ENCODE data around the gene WFDC6.
"Not testable (repeated sequence)": the region's sequence is repeated elsewhere in the genome, so short reads cannot be mapped to it uniquely, and the experiment has no call there.

WFDC6 gene

DNA sequence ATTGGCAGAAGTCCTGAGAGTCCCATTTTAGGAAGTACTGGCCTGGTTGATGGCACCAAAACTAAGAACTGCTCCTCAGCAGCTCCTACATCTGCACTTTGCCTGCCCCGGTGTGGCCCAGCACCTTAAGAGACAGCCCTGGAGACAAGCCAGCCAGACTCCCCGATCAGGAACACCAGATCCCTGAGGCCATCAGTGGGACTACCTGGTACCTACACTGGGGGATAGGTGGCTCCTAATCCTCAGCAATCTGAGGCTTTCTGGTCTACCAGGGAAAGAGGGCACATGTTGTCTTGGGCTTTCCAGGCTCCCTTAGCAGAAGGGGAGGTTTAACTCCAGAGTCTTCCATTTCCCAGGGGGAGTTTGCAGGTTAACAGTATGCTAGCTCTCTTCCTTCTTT, at the start of gene WFDC6:
TSS of gene WFDC6 (minus strand) at position 101 of the 400 bp plus-strand sequence. CDS start at position 26, 75 bp downstream.
- no peak for DNase-seq (ENCODE audit: low spot score)

DNA sequence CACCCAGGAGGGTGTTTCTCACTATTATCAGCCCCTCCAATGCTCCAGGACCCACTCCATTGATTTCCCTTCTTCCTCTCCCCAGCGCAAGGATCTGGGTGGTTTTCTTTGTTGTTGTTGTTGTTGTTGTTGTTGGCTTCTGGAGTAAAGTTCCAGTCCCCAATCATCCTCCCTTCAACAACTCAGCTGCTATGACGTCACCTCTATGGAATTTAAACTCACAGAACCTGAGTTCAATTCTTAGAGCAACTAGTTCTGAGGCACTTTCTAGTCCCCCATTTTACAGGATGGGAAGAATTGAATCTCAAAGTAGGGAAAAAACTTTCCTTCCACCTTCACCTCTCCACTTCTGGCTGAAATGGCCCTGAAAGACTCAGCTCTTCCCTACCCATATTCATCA, 49.5 kb upstream of the WFDC6 start:
- no peak for DNase-seq (ENCODE audit: low spot score)

DNA sequence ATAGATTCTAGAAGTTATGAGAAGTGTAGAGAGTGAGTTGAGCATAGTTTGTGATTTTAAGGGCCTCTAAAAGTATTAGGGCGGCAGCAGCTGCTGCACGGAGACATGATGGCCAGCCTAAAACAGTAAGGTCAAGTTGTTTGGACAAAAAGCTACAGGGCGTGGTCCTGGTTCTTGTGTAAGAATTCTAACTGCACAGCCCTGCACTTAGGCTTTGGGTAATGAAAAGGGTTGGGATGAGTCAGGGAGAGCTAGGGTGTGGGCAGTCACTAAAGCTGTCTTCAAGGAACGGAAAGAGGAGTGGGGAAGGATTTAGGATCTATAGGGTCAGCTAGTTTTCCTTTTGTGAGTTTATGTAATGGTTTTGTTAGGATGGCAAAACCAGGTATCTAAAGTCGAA, 46.7 kb upstream of the WFDC6 start:
- not testable (repeated sequence) for DNase-seq (ENCODE audit: low spot score)

DNA sequence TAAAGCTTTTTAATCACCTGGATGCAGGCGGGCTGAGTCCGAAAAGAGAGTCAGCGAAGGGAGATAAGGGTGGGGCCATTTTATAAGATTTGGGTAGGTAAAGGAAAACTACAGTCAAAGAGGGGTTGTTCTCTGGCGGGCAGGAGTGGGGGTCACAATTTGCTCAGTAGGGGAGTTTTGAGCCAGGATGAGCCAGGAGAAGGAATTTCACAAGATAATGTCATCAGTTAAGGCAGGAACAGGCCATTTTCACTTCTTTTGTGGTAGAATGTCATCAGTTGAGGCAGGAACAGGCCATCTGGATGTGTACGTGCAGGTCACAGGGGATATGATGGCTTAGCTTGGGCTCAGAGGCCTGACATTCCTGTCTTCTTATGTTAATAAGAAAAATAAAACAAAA, 45.0 kb upstream of the WFDC6 start:
- DNase-seq (ENCODE audit: low spot score), result not testable (repeated sequence)

DNA sequence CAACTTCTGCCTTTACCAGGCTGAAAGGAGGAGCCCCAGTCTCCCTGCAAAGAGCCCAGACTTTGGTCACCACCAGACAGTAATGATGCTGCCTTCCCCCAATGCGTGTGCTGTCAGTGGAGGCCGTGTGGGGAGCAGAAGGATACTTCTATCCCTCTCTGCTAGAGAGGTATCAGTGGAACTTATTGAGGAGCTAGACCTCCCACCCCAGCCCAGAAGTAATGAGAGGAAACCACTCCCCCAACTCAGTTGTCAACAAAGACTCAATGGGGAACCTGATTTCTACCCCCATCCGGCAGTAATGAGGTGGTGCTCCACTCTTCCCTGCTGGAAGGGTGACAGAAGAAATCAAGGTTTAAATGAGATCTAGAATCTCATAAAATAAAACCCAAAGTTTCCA, 44.2 kb upstream of the WFDC6 start:
- no peak for DNase-seq (ENCODE audit: low spot score)

DNA sequence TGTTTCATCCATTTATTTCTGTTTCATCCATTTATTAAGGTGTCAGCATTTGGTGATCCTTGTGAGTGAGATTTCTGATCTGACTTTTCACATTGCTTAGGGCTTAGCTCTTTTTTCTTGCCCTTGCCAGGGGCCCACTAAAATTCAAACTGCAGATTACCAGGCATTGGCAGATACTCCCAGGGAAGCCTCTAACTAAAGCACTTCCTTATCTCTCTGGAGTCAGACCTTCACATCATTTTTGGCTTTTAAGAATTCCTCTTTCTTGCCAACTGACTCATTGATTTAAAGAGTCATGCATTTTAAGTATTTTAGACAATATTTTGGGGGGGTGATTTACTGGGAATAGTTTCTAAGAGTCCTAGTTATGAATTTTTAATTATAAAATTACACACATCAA, 42.4 kb upstream of the WFDC6 start:
- DNase-seq (ENCODE audit: low spot score), result no peak

DNA sequence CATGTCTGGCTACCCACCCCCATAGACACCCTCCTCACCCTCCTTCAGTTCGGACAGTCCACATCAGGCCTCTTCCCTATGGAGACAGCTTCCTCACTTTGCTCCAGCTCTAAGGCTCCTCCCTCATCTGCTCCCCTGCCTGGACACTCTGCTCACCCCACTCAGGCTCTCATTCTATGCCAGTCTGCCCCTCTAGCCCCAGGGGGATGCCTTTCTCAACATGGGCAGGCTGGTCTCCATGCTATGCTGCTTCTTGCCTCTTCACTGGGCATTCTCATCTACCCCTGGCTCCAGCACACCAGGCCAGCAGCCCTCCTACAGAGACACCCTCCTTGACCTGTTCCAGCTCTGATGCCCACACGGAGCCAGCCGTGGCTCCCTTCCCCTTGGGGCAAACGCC, 39.9 kb upstream of the WFDC6 start, which contains the start of gene WFDC8:
TSS of gene WFDC8 (minus strand) at position 101 of the 400 bp plus-strand sequence. CDS start at position 64, 37 bp downstream.
- no peak for DNase-seq (ENCODE audit: low spot score)

DNA sequence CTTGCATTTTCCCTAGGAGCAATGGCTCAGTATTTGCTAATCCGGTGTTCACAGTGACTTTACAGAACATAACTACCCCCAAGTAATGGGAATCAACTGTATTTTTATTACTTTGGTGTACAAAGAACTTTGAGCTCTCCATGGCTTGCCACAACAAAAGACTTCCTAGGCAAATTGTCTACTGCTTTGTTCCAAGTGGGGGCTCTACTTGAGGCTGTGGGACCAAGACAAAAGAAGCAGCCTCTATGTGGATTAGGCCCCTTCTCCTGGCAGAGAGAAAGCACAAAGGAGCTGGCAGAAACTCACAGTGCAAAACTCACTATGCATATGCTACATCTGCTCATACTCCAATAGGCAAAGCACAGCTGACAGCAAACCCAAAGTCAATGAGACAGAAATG, 38.9 kb upstream of the WFDC6 start:
- no peak for DNase-seq (ENCODE audit: low spot score)

DNA sequence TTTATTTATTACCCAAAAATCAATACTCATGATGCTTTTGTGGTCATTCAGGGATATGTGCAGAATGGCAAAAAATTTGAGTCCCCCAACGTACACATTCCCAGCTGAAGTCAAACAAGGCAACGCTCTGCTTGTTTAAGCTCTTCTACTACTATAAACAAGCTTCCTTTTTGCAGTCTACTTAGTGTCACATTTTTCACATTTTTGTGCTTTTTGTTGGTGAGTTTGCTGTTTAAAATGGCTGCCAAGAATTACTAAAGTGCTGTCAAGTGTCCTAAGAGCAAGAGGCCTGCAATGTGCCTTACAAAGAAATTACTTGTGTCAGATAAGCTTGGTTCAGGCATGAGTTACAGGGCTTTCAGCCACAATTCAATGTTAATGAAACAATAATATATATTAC, 37.7 kb upstream of the WFDC6 start:
- DNase-seq (ENCODE audit: low spot score), result peak; percentile 7

DNA sequence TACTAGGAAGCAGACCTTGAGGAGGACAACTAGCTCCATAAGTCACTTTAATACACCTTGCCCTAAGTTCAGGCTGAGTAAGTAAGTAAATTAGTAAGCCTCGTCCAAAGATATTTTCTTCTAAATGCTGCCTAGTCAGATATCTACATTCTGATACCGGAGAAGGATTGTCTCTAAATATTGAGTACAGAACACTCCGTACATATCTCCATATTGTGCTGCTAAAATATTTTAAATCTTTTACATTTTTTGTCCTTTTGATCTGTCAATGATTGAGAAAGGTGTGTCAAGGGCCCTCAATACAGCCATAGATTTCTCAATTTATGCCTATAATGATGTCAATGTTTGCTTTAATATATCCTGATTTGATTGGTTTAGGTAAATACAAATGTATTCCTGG, 36.6 kb upstream of the WFDC6 start:
- DNase-seq (ENCODE audit: low spot score), result no peak

DNA sequence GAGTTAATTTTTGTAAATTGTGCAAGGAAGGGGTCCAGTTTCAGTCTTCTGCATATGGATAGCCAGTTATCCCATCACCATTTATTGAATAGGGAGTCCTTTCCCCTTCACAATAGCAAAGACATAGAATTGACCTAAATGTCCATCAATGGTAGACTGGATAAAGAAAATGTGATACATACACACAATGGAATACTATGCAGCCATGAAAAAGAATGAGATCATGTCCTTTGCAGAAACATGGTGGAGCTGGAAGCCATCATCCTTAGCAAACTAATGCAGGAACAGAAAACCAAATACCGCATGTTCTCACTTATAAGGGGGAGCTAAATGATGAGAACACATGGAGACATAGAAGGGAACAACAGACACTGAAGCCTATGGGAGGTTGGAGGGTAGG, 30.4 kb upstream of the WFDC6 start:
- not testable (repeated sequence) for DNase-seq (ENCODE audit: low spot score)

DNA sequence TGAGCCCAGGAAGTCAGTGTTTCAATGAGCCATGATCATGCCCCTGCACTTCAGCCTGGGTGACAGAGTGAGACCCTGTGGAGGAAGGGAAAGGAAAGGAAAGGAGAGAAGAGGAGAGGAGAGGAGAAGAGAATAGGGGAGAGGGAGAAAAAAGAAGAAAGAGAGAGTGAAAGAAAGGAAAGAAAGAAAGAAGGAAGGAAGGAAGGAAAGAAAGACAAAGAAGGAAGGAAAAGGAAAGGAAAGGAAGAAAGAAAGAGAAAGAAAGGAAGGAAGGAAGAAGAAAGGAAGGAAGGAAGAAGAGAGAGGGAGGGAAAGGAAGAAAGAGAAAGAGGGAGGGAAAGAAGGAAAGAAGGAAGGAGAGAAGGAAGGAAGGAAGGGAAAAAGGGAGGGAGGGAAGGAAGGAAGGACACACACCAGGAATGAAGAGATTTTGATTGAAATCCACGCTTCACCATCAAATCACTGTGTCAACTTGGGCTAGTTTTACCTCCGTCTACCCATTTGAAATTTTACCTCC, 25.5 kb upstream of the WFDC6 start:
- no peak for DNase-seq (ENCODE audit: low spot score)

DNA sequence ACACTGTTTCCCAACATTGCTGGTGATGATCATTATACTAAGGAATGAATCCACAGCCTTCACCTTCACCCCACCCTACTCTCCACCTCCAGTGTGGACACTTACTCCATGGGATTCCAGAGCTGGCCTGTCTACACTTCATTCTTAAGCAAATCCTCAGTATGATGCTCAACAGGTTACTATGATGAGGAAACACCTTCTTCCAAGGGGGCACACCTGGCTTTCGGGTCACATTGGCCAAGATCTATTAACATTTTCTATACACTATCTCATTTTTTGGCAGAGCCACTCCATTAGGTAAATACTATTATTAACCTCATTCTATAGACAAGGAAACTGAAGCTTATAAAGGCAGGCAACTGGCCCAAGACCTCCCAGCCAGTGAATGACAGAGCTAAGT, 15.9 kb upstream of the WFDC6 start:
- no peak for DNase-seq (ENCODE audit: low spot score)

DNA sequence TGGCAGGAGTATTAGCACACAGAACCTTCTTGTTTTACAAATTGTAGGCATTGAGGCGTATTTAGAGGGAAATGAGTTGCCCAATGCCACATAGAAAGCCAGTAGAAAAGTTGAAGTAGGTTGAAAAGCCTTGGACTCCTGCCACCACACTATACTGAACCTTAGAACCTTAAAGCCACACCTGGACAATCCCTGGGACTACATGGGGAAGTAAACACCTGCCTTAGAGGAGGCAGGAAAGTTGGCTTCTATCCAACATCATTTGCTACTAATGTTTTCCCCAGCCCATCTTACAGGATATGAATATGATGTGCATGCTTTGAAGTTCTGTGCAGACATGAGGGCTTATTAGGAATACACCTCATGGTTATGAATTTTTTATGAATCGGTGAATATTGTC, 13.2 kb upstream of the WFDC6 start:
- no peak for DNase-seq (ENCODE audit: low spot score)

DNA sequence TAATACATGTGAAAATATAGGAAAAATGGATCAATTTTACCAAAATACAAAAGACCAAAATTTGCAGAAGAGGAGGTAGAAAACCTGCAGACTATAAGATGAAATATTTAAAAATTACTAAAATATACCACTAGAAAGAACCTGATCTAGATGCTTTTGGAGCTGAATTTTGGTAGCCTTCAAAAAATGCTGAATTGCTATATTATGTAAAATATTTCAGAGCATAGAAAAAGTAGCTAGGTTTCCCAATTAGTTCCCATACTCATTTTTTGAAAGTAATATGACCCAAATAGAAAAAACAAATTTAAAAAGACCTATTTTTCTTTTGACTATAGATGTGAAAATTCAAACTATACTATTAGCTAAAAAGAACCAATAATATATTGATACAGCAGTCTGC, 11.5 kb upstream of the WFDC6 start:
- DNase-seq (ENCODE audit: low spot score), result no peak

DNA sequence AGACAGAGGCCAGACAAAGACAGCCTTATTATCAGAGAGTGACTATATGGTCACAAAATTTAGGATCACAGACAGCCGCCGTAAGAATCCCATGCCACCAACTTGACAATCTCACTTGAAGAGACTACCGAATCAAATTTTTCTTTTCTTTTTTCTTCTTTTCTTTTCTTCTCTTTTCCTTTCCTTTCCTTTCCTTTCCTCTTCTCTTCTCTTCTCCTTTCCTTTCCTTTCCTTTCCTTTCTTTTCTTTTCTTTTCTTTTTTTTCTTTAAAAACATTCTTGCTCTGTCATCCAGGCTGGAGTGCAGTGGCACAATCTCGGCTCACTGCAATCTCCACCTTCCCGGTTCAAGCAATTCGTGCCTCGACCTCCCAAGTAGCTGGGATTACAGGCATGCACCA, 9.1 kb upstream of the WFDC6 start:
- no peak for DNase-seq (ENCODE audit: low spot score)

DNA sequence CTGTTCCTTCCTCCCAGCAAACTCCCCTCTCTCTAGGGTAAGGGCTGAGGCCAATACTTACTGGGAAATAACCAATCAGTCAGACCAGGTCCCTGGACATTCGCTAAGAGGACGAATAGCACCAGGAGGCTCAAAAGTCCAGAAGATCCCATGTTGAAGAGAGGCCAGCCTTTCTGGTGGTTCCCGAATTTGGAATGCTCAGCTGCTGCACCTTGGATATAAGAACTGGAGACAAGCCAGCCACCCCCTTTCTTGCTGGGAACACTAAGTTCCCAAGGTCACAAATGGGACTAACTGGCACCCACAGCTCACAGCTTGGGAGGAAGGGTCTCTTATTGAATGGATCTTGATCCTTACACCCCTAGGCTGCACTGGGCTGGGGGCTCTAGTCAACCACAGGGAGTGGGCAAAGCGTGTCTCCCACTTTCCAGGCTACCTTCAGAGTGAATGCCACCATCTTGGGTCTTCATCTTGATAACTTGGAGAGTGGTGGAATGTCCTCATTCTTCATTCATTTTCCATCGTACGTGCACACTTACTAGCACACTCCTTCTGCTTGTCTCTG, 8.0 kb upstream of the WFDC6 start, which contains the start of gene EPPIN:
TSS of gene EPPIN (minus strand) at position 196 of the 565 bp plus-strand sequence. CDS start at position 152, 44 bp downstream.
- no peak for DNase-seq (ENCODE audit: low spot score)

DNA sequence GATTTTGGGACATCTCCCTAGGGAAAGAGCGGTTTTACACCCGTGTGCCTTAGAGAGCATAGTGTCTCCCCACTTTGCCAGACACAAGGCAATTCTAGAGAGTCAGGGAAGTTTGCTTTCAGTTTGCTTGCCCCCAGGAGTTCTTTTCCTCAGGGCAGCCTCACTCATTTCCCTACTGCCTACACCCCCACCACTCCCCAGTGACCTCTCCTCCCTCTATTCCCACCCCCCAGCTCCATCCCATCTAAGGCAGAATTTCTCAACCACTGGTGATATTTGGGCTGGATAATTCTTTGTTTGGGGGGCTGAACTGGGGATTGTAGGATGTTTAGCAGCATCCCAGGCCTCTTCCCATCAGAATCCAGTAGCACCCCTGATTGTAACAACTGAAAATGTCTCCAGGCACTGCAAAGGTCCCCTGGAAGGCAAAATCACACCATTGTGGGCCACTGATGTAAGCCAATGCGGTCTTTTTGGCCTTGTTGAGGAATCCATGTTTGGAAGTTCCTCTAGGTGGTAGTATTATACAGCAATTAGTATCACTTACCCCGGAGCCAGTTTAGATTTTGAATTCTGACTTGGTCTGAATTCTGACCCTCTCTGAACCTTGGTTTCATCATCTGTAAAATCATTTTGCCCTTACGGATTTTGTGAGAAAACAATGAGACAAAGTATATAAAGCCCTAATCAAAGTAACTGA, 6.6 kb upstream of the WFDC6 start:
- DNase-seq (ENCODE audit: low spot score), result peak; percentile 72

DNA sequence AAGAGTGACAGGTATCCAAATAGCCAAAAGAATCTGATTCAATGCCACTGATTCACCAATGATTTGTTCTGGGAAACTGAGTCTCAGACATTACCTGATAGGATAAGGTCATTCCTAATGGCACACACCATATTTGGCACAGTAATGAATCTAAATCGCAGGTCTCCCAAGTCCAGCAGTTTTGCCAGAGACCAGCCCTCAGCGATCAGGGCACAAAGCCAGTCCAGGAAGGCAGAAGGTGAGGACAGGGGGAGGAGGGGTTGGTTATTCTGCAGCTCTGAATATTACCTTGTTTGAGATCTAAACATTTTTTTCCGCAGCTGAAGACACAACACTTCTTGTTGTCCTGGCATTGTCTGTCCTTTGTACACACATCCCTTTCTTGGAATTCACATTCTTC, 6.1 kb upstream of the WFDC6 start:
- DNase-seq (ENCODE audit: low spot score), result no peak

DNA sequence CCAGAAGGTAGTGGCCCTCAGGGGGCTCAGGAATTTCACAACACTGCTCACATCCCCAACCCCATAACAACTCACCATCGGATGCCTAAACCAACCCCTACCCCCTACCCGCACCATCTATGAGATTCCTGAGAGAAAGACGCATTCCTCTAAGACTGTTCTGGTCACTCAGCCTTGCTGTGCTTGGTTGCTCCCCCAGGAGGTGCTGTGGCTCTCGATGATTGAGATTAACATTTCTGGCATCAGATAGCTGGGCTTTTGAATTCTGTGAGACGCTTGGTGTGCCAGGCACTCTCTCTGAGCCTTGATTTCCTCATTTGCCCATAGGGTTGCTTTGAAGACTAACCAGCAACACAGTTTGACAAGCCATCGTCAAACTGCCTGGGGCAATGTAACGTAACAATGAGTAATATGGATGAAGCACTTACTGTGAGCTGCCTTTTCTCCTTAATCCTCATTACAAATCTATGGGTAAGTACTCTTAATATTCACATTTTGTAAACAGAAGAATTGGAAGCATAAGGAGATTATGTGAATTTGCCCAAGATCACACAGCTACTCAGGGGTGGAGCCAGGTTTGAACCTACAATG, 978 bp downstream of the WFDC6 start:
- DNase-seq (ENCODE audit: low spot score), result no peak

DNA sequence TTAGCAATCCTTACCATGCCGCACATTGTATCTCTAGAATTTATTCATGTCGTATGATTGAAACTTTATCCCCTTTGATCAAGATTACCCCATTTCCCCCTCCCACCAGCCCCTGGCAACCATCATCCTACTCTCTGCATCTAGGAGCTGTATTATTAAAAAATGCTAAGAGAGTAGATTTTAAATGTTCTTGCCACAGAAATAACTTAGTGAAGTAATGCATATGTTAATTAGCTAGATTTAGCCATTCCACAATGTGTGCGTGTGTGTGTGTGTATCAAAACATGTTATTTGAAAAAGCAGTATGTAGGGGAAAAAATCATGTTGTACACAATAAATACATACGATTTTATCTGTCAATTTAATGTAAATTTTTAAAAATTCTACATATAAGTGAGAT, 12.0 kb downstream of the WFDC6 start:
- no peak for DNase-seq (ENCODE audit: low spot score)

DNA sequence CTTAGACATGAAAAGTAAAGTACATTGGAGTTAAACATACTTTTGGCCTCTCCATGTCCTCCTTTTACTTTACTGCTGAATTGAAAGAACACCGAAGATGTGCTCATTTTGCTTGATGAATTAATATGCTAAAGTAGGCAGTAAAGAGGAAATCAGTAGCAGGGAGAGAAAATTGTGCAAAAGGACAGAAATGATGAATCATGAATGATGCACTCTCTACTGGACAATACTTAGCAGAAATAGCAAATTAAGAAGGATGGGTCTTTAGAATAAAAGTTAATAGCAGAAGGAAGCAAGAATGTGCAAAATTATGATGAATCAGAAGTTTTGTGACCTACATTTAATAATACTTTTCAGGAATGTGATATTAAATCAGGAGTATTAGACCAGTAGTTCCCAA, 15.5 kb downstream of the WFDC6 start:
- DNase-seq (ENCODE audit: low spot score), result no peak

DNA sequence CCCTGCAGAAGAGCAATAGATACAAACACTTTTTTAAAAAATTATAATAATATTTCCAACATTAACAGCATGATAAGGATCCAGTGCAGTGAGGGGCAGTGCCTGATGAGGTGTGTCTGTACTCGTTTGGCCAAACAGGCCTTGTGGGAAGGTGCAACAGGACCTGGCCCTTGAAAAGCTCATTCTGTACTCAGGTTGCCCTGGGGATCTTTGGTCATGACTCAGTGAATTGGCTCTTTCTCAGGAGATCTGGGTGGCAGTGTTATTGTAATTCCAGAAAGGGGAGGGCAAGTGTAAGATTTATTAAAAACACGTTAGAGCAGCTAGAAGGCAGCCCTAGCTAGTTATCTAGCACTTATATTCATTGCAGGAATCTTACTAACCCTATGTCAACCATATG, 21.0 kb downstream of the WFDC6 start:
- no peak for DNase-seq (ENCODE audit: low spot score)

All from GM03348 (cell line).